K562 (cell line): ENCODE measurements around the gene GMDS. TPM values are rescaled to one million over a fixed set of nuclear protein-coding genes. Genes with fewer than 3 reads are reported as not detected.

ENCODE experiments used
- ATF3 ChIP-seq, 2 experiments: fragments of 450-650 bp in 1 of 2; sonication (generic) in 1 of 2; formaldehyde crosslinking in 1 of 2; IDR thresholded peaks in 1 of 2; conservative IDR thresholded peaks in 1 of 2; 2 replicates each; pipeline versions ENCODE4 v1.6.1 to v1.8.1; 2016 to 2023; ENCODE audit warnings: mild to moderate bottlenecking in 2 of 2, moderate library complexity in 2 of 2, inconsistent platforms in 1 of 2, missing genetic modification reagents in 1 of 2
- BMI1 ChIP-seq: fragments of 150-350 bp; IDR thresholded peaks from 2 replicates; pipeline ENCODE4 v1.6.1; 2014; ENCODE audit warnings: low read length
- FOXJ3 ChIP-seq: sonication (generic); formaldehyde crosslinking; IDR thresholded peaks from 2 replicates; pipeline ENCODE4 v1.4.0; 2020; ENCODE audit warnings: mild to moderate bottlenecking, missing genetic modification reagents
- MAX ChIP-seq: sonication (generic); formaldehyde crosslinking; IDR thresholded peaks from 2 replicates; pipeline ENCODE4 v1.9.0; 2022; ENCODE audit warnings: mild to moderate bottlenecking, missing genetic modification reagents
- PCBP1 ChIP-seq: fragments of 200-400 bp; formaldehyde crosslinking; IDR thresholded peaks from 2 replicates; pipeline ENCODE4 v1.6.1; 2018; ENCODE audit warnings: mild to moderate bottlenecking, low read depth, low read length; ENCODE audit not compliant: poor library complexity, severe bottlenecking
- RHOXF2B ChIP-seq: fragments of 250-450 bp; sonication (Bioruptor Pico); conservative IDR thresholded peaks from 2 replicates; pipeline ENCODE4 v1.5.1; 2021
- TEAD4 ChIP-seq, 2 experiments: sonication (generic) in 1 of 2; formaldehyde crosslinking in 1 of 2; IDR thresholded peaks; 2 replicates each; pipeline versions ENCODE4 v1.6.1 to v1.8.0; 2012 to 2022; ENCODE audit warnings: borderline replicate concordance in 1 of 2, inconsistent platforms in 1 of 2, low read length in 1 of 2, mild to moderate bottlenecking in 1 of 2, missing genetic modification reagents in 1 of 2
- polyA plus RNA-seq, 8 experiments: library from polyadenylated mRNA; depleted of rRNA in 4 of 8; stranded (reverse) in 5 of 8; unstranded in 3 of 8; fragments of >200 nt; fragmentation: Nextera tagmentation in 2 of 8; fragmentation: Illumina TruSeq in 1 of 8; extraction: Ambion mirVana in 2 of 8; extraction: Trizol in 1 of 8; gene quantifications; 2 replicates each; pipeline versions ENCODE4 v1.2.1 to v1.2.3, GENCODE V29; 2011 to 2014; ENCODE audit warnings: inconsistent platforms in 1 of 8, missing spikeins in 1 of 8
- total RNA-seq, 7 experiments: library from RNA; depleted of rRNA in 6 of 7; stranded (reverse); fragments of >200 nt in 6 of 7; fragmentation: Illumina TruSeq in 2 of 7; extraction: Trizol in 2 of 7; gene quantifications; 2 replicates each; pipeline versions ENCODE4 v1.2.1 to v1.2.3, GENCODE V29; 2011 to 2021; ENCODE audit warnings: low replicate concordance in 1 of 7
- TF ChIP-seq, protein P1 (sequence below): fragments of 450-650 bp; IDR thresholded peaks from 2 replicates; pipeline ENCODE4 v1.6.1; 2016; ENCODE audit warnings: borderline replicate concordance

Gene GMDS
- total and polyA plus RNA-seq, 9 of the 15 experiments (the other 6 are each of a cell fraction or from before 2014, with no cell fraction given): 0.48 to 31.8 (median 13.4) TPM

DNA sequence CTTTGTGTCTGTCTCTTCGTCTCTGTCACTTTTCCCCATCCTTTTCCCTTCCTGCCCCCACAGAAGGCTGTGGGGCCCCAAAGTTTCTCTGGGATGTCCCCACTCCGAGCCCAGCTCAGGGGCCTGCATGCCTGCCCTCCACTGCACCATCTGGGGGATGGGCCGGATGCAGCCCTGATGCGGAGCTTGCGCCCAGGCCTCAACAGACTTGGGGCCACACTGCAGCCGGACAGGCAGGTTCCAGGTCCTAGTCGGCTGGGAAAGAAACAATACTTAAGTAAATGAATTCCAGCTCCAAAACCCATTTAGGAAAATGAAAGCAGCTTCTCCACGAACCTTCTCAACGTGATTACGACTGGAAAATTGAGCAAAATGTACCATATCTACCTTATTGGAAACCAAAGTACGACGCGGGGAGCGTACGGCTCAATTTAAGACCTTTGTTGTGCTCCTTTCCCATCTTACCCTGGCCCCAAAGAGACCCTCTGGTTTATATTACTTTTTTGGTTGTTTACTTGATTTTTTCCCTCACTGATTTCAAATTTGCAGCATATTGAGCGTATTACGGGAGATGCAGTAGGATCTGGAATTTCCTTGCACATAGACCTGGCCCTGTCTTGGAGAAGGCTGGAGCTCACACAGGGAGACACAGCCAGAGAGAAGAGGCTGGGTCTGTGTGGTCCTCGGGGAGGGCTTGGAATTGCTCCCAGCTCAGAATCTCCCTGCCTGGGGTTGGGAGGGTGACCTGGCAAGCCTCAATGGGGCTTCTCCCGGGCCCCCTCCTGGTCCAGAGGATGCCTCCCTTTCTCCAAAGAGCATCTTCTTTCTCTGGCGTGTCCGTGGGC lies 627.7 kb downstream of the GMDS start (continued):
- no peak for TF ChIP-seq MAX (CRISPR knock-in tag)
- TF ChIP-seq, protein P1, sequence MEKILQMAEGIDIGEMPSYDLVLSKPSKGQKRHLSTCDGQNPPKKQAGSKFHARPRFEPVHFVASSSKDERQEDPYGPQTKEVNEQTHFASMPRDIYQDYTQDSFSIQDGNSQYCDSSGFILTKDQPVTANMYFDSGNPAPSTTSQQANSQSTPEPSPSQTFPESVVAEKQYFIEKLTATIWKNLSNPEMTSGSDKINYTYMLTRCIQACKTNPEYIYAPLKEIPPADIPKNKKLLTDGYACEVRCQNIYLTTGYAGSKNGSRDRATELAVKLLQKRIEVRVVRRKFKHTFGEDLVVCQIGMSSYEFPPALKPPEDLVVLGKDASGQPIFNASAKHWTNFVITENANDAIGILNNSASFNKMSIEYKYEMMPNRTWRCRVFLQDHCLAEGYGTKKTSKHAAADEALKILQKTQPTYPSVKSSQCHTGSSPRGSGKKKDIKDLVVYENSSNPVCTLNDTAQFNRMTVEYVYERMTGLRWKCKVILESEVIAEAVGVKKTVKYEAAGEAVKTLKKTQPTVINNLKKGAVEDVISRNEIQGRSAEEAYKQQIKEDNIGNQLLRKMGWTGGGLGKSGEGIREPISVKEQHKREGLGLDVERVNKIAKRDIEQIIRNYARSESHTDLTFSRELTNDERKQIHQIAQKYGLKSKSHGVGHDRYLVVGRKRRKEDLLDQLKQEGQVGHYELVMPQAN: no peak
- TF ChIP-seq ATF3 (IDR thresholded peaks at IDR 0.05): no peak
- no peak for TF ChIP-seq ATF3 (CRISPR knock-in tag; conservative IDR thresholded peaks at IDR 0.05)
- no peak for TF ChIP-seq PCBP1
- TF ChIP-seq BMI1: no peak
- no peak for TF ChIP-seq RHOXF2B (CRISPR knock-in tag)
- TF ChIP-seq TEAD4 (IDR thresholded peaks at IDR 0.05; ENCODE audit: low read length): no peak
- no peak for TF ChIP-seq TEAD4 (CRISPR knock-in tag; IDR thresholded peaks at IDR 0.05; ENCODE audit: borderline replicate concordance)
- no peak for TF ChIP-seq FOXJ3
- TF ChIP-seq, all 486 proteins: peak for 0
